Activated CD4-positive, alpha-beta T cell treated with anti-CD3 and anti-CD28 coated beads for 24 hours (primary cell): ENCODE measurements around the gene ABLIM2.

ENCODE experiments used
- DNase-seq, 2 donors: peaks; one replicate each; pipeline ENCODE4 v3.0.0-alpha.2; 2020; ENCODE audit warnings: low read depth in 2 of 2

The ABLIM2 gene

DNA sequence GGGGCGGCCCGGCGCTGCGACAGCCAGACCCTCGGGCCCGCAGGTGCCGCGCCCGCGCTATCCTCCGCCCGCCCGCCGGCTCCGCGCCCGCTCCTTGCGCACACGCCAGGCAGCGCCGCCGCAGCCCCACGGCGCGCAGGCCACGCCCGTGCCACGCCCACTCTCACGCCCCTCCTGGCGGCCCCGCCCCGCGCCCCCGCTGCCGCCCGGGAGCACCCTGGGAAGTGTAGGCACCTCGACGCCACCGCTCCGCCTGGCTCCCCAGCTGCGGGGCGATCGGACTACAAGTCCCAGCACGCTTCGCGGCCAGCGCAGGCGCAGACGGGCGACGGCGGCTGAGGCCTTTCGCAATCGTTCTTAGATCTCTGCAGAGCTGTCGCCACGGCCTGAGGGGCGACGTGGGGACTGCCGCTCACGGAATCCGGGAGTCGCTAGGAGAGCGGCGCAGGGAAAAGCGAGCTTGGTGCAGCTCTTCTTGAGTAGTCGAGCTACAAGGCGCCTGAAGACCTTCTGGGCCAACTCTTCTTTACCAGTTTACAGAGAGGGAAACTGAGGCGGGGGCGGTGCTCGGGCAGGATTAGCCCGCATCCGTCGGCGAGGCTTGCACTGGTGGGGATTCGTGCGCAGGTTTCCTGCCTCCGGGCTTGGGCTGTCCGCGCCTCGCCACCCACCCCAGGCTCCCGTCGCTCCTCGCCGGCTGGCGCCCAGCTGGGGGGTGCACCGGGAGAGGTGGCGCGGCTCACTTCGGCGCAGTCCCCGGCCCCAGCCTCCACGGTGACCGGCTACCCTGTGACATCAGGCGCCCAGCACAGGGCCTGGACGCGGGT lies at the start of gene ABLIM2:
Gene ABLIM2 (minus strand): TSS at position 104 of the 827 bp plus-strand sequence. CDS start 124 bp downstream, outside the sequence.
- DNase-seq = peak; percentile 96

DNA sequence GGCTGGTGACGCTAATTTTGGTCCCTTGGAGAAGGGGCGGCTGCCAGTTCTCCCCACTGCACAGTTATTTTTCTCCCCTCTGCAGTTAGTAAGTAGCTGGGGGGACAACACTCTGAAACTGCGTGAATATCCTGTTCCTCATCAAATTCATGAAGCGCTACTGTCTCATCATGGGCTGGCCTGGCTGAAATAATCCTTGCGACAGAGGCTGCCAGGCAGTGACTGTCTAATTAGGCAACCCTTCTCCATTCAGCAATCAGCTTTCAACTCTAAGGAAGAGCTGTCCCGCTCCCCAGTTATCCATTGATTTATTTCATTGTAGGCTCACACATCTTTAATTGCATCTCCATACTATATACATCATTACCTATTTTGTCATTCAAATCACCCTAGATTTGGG lies 48.7 kb upstream of the ABLIM2 start:
- DNase-seq = no peak

DNA sequence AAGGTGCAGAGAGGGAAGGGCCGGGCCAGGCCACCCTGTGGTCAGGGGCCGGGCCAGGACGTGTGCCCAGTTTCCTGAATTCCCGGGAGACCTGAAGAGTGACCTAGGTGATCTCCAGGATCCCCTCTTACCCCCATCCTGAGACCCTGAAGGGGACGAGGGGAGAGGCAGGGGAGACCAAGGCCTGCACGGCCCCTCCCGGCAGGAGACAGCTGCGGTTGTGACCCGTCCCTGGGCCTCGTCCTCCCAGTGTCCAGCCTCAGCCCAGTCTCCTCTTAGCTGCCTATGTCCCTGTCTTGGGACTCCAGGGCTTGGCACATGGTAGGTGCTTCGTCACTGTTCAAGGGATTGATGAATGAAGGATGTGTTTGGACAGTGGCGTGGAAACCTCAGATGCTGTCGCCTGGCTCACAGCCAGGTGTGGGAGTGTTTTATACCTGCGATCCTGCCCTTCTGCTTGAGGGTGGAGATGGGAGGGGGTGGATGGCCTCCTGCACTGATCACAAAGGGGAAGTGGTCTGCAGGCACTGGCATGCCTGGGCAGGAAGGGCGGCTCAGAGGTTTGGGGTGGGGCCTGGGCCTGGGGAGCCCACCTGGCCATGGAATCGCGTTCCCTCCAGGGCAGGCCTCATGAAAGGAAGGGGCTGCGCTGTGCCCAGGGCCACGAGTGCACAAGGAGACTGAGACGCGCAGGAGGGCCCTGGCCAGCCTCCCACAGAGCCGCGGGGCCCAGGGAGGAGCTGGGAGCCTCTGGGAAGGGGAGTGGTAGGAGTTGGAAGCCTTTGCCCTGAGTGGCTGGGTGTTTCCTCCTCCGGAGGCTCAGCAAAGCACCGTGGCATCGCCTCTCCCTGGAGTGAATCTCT lies 47.4 kb upstream of the ABLIM2 start:
- DNase-seq = no peak

DNA sequence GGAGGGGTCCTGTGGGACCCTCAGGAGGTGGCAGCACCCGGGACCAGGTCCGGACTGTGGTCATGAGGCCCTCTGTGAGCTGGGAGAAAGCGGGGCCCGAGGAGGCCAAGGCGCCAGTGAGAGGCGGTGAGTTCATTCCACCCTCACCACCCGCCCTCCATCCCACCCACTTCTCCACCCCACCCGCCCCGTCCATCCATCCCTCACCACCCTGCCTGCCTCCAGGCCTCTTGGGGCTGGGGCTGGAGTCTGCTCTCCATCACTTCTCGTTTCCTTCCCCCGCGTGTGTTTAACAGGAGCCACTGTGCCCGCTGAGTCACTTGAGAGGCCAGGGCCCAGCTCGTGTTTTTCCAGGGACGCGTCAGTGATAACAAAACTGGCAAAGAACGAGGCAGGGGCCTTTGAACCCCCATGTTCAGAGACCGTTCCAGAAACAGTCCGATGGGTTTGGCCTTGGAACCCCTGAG lies 46.7 kb upstream of the ABLIM2 start:
- DNase-seq = no peak

DNA sequence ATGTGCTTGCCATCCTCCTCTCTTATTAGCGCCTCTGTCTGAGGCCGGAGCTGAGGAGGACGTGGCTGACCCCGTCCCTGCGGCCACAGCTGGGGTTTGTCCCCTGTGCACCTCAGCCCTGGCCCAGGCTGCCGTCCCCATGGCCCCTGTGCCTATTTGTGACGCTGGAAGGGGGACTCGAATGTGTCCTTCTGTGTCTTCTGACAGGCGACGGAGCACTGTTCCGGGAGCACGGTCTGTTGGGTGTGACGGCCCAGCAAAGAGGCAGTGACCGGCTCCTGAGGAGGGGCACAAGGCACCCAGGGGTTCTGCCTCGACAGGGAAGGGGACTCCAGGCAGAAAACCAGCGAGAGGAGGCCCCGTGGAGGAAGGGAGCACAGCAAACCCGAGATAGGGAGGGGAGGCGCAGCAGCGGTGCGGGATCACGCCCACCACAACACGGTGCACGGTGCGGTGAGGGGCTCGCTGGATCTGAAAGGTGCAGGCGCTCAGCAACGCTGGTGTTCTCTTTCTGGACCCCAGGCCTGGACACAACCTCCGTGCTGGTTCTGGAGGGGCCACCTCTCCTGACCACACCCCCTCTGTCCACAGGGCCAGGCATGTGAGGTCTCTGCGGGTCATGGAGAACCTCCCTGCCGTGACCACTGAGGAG lies 46.1 kb upstream of the ABLIM2 start:
- no peak for DNase-seq

DNA sequence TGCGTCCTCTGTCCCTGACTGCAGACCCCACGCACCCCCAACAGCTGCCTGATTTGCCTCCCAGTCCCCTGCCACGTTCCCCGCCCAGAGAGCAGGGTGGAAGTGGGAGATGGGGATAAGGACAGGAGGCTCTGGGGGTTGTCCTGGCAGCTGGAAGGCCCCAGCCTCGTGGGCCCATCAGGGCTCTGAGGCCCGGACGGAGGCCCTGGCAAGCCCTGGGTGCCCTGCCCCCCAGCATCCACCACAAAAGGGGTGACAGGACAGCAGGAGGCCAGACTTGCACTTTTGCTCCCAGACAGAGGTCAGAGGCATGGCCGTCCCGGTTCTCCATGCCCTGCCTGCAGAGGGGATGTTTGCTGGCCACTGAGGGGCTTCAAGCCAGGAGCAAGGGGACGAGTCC lies 45.2 kb upstream of the ABLIM2 start:
- DNase-seq = no peak

DNA sequence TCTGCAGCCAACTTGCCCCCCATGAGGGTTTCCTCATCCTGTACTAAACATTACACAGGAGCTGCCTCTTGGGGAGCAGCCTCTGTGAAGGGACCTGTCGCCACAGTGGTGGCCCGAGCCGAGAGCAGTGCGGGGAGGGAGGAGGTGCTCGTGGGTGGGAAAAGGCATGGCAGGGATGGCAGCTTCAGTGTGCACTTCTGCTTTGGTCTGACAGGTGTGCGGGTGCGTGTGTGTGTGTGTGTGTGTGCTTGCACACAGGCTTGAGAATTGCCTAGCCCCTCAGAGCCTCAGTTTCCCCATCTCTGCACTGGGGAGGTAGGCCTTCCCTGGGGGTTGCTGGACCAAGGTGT lies 44.4 kb upstream of the ABLIM2 start:
- DNase-seq = no peak

DNA sequence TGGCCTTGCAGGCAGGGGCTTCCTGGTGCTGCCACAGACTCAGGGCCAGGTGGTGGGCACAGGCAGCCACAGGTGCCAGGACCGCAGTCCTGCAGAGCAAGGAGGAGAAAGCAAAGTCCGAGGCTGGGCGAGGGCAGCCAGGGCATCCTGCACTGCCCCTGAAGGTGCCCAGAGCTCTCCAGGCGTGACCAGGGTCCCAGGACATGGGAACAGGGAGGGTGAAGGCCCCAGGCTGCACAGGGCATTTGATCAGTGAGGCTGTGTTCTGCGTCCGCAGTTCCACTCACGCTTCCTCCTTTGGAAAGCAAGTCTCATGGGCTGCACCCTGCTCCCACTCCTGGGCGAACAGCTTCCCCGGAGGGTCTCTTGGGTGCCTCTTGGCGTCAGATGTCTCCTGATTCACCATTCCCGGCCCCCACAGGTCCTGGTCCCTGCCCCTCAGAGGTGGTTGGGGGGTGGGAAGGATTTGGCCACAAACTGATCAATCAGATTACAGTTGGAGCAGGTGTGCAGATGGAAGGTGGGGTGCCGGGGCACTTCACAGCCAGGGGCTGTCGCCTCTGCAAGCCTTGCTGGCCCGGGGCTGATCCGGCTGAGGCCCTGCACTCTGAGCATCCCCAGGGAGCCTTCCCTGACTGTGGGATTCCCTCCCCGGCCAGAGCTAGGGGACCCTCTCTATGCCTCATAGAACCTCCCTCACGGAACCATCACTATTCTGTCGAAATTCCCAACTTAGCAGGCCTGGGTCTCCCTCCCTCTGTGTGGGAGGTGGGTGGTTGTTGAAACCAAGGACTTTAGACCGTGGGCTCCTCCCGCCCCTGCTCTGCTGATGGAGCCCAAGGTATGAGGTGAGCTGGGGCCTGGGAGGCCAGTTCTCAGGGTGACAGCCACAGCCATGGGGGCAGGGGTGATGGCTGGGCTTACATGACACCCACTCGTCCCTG lies 43.8 kb upstream of the ABLIM2 start:
- no peak for DNase-seq

DNA sequence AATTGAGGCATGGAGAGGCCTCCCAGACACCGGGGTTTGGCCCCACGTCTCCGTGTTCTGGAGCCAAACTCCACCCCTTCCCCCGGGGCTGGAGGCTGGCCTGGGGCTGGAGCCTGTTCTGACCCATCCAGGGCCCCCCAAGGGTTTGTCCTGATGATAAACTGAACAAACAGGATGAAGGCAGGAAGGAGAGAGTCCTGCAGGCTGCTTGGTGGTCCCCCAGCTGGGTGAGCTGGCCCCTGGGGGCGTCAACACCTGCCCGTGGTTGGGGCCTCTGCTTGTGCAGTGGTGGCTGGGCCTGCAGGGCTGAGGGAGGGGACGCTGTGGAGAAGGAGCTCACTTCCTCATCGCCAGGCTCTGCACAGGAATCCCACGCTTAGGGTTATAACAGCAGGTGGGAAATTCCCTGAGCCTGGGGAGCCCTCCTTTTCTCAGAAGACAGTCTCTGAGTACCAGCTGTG lies 42.7 kb upstream of the ABLIM2 start:
- DNase-seq = peak in 1 of 2 donors; percentile 34

DNA sequence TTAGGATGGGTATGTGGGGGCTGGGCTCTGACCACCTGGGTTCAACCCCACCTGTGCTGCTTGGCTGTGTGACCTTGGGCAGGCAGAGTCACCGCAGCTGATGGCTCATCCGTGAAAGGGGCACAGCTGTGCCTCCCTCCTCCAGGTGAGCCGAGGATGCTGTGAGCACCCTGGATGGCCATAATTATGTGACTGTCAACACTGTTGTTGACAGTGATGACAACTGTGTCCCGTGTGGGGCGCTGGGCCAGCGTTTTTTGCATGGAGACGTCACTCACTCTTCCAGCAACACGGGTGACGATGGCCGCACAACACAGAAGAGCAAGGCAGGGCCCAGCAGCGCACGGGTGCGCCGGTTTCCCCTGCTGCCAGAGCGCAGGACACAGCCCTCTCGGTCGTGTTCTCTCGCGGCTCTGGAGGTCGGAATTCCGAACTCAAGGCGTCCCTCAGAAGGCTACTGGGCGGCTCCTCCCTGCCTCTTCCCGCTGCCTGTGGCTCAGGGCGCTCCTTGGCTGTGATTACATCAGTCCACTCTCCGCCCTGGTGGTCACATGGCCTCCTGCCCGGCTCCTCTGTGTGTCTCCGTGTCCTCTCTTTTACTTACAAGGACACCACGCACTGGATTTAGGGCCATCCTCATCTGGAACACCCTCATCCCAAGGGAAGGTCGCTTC lies 41.8 kb upstream of the ABLIM2 start:
- no peak for DNase-seq

DNA sequence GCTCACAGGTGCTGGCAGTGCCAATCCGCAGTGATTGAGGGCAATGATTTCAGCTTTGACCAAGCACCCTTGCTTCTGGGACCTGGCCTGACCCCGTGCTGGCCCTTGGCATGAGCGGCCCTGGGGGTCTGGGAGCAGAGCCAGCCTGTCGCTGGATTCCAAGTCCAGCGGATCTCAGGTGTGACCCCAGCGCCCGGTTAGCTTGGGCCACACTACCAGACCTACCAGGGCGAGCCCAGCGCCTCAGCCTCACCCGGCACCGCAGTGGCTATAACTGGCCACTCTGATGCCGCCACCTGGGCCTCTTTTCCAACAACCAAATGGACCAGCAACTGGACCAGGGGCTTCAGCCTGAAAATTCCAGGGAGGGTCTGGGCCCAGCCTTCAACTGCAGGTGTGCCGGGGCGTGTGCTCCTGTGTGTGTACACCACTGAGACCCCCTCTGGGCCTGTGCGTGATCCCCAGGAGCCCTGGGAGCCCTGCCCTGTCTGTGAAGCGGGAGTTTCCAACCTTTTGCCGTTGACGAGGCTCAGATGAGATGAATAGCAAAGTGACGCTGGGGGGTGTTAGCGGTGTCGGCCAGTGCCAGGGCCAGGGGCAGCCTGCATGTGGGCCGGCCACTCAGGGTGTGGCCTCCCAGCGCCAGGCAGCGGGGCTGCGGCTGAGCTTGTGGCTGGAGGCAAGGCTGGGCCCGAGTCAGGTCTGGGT lies 41.1 kb upstream of the ABLIM2 start:
- DNase-seq = no peak

DNA sequence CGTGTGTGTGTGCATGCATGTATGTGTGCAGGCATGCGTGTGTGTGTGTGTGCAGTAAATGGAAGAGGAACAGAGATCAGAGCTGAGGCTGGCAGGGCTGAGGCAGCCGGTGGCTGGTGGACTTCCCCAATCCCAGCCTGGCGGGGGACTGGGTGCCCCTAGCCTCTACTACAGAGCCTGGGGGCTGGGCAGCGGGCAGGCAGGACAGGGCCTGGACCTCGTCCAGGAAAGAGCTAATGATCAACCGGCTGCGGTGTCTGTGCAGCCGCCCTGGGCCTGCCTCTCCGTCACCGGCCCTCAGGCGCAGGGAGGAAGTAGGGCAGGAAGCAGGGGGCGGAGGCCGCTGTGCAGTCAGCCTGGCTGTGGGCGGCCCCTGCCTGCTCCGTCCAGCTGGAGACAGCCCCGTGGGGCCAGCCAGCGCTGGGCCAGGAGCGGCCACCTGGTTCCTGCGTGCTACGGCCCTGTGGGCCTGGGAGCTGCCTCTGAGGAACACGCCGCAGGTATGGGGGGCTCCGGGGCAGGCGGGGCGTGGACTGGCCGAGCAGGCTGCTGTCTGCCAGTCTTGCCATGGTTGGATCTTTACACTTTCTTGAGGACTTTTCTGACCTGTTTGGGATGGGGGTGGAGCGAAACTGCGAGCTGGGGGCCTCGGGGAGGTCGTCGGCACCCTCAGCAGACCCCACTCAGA lies 40.4 kb upstream of the ABLIM2 start, which contains the start of gene SH3TC1:
Gene SH3TC1 (plus strand): TSS at position 385 of the 688 bp plus-strand sequence. CDS start 5,905 bp downstream, outside the sequence.
- DNase-seq = peak in 1 of 2 donors; percentile 35

DNA sequence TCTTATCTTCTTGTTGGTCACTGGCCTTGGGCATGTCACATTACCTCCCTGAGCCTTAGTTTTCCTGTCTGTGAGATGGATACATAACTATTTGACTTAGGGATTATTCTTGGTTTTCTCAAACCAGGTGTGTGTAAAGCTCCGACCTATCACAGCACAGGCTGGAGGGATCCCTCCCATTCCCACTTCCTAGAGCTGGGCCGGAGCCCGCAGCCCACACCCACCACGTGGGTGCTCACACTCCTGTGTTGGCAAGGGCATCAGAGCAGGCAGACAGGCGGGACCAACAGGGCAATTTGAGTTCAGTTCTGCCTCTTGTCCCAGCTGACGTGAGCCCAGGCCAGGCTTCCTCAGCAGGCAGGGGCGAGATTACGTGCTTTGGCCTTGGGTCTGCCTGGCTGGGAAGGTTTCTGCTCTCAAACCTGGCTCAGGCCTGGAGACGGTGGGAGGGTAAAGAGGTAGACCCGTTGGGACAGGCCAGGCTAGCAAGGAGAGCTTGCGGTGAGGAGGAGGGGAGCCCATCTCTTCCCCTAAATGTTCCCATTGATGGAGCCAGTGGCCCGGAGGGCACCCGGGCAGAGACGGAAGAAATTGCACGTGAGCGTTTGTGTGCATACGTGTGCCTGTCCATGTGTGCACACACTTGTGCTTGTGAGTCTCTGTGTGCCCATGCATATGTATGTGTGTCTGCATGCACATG lies 39.7 kb upstream of the ABLIM2 start:
- no peak for DNase-seq

DNA sequence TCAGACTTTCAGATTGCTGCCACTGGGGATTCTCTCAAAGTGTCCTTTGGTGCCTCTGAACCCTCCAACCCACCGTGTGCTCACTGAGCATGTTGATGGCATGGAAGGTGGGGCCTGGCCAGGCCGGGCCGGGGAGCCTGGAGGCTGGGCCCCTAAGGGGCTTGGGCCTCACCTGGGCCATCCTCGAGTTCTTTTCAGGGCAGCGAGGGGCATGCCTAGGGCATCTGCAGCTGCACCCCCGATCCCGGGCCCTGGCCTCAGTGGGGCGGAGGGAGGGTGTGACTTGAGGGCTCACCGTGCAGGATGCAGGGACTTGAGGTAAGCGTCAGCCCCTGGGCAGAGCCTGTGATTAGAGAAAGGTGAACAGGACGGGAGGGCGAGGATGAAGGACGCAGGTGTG lies 38.9 kb upstream of the ABLIM2 start:
- no peak for DNase-seq

DNA sequence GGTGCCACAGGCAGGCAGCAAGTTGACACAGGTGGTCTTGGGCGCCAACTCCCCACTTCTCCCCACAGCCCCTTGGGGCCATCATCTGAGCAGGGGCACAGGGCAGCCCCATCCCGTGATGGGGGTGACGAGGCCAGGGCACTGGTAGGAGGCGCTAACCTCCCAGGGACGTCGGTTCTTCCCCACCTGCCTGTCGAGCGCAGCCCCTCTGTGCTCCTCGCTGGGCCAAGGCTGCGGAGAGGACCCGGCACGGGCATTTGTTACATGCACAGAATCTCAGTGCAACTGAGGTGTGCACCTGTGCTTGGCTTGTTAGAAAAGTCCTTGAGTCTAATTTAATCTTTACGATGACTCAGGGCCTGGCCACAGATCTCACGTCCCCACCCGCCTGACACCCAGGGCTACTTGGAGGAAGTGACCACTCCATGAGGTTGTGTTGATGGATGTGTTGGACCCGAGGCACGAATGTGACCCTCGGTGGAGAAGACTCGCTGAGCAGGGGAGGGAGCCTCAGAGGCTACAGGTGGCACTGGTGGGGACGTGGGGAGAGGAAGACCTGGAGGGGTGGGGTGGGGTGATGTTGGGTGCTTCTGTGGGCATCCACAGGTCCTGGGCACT lies 37.3 kb upstream of the ABLIM2 start:
- no peak for DNase-seq

DNA sequence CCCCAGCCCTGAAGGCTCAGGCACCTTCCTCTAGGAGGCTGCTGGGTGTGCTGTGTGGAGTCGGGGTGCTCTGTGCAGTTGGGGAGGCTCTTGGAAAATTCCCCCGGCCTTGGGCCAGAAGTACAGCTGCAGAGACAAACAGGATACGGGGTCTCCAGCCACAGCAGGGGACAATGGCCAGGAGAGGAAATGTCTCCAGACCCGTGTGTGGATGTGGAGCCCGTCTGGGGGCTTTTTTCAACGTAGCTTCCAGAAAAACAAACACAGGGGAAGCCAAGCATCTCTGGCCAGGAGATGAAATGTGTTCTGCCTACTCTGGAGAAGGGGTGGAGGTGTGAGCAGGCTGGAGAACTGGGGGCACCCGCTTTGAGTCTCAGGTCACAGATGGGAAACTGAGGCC lies 36.8 kb upstream of the ABLIM2 start:
- DNase-seq = no peak

DNA sequence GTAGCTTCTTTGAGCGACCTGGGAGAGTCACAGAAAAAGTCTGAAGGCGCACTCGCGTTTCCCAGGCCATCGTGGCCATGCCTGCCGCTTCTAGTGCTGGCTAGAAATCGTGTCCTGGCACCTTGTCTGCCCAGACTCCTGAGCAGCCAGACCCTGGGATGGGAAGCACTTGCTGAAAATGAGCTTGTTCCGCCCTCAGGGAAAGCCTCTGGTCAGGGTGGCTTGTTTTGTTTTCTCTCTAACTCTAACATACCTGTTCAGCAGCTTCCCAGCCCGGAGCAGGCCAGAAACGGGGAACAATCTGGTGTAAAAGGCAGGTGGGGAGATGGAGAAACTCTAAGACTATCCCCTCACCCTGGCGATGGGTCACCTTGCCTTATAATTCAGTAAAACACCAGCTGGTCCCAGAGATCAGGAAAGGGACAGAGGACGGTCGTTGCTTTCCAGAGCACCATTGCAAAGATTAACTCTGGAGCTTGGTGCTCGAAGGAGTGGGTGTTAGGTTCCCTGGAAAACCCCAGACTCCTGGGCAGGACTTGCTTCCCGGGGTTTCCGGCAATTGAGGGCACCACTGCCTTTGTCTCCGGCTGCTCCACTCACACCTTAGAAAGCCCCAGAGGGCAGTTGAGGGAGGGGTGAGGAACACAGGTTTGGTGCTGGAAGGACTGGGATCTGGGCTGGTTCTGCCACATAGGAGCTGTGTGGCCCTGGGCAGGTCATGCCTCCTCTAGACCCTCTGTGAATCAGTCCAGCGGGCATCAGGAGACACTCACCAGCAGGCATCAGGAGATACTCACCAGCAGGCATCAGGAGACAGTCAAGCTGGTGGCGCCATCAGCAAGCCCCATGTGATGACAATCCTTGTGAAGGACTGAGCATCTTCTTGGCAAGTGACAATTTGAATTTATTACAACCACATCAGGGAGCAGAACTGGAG lies 36.0 kb upstream of the ABLIM2 start:
- DNase-seq = no peak
